HepG2 (cell line): Measurements from ENCODE around the gene ACVR1B. TPM values are rescaled to one million over a fixed set of nuclear protein-coding genes. Genes with fewer than 3 reads are reported as not detected.

Experiments used
- ARID2 ChIP-seq: sonication (generic); formaldehyde crosslinking; IDR thresholded peaks from 2 replicates; pipeline ENCODE4 v1.8.1; 2022; ENCODE audit warnings: mild to moderate bottlenecking, missing genetic modification reagents, borderline replicate concordance
- ARNTL ChIP-seq: sonication (generic); formaldehyde crosslinking; IDR thresholded peaks from 2 replicates; pipeline ENCODE4 v1.4.0; 2020; ENCODE audit warnings: mild to moderate bottlenecking, missing genetic modification reagents
- CCAR2 ChIP-seq: fragments of 200-400 bp; formaldehyde crosslinking; optimal IDR thresholded peaks from 2 replicates; pipeline ENCODE3; 2018; ENCODE audit warnings: low read depth, mild to moderate bottlenecking, low read length, moderate library complexity
- CHD2 ChIP-seq: IDR thresholded peaks from 2 replicates; pipeline ENCODE4 v1.6.1; 2011; ENCODE audit warnings: low read depth, low read length, improper control_type of control experiment
- DNMT3B ChIP-seq: conservative IDR thresholded peaks from 2 replicates; pipeline ENCODE4 v1.6.1; 2016; ENCODE audit warnings: missing biosample characterization, control low read depth
- MAF1 ChIP-seq: sonication (generic); formaldehyde crosslinking; IDR thresholded peaks from 2 replicates; pipeline ENCODE4 v1.5.0; 2020; ENCODE audit warnings: missing genetic modification reagents, borderline replicate concordance
- MED13 ChIP-seq: sonication (generic); formaldehyde crosslinking; IDR thresholded peaks from 2 replicates; pipeline ENCODE4 v1.5.0; 2020; ENCODE audit warnings: missing genetic modification reagents
- MXI1 ChIP-seq: IDR thresholded peaks from 3 replicates; pipeline ENCODE4 v1.6.1; 2012; ENCODE audit warnings: low read depth, low read length, inconsistent platforms, borderline replicate concordance
- NR1H2 ChIP-seq: sonication (generic); formaldehyde crosslinking; IDR thresholded peaks from 2 replicates; pipeline ENCODE4 v1.8.1; 2022; ENCODE audit warnings: low read depth, missing genetic modification reagents, borderline replicate concordance
- SAFB2 ChIP-seq: sonication (generic); formaldehyde crosslinking; IDR thresholded peaks from 2 replicates; pipeline ENCODE4 v1.5.1; 2020; ENCODE audit warnings: missing genetic modification reagents, low read depth, mild to moderate bottlenecking, borderline replicate concordance
- SALL2 ChIP-seq: sonication (generic); formaldehyde crosslinking; IDR thresholded peaks from 2 replicates; pipeline ENCODE4 v1.8.1; 2023; ENCODE audit warnings: mild to moderate bottlenecking, missing genetic modification reagents, inconsistent platforms
- SETDB1 ChIP-seq: sonication (generic); formaldehyde crosslinking; IDR thresholded peaks from 2 replicates; pipeline ENCODE4 v1.5.1; 2020; ENCODE audit warnings: missing genetic modification reagents, mild to moderate bottlenecking, borderline replicate concordance
- SMAD3 ChIP-seq: sonication (generic); formaldehyde crosslinking; IDR thresholded peaks from 2 replicates; pipeline ENCODE4 v1.4.0; 2020; ENCODE audit warnings: missing genetic modification reagents
- ZBTB42 ChIP-seq: sonication (generic); formaldehyde crosslinking; IDR thresholded peaks from 2 replicates; pipeline ENCODE4 v1.5.0; 2020; ENCODE audit warnings: mild to moderate bottlenecking, missing genetic modification reagents
- ZMYM3 ChIP-seq: sonication (generic); formaldehyde crosslinking; IDR thresholded peaks from 2 replicates; pipeline ENCODE4 v1.5.1; 2020; ENCODE audit warnings: mild to moderate bottlenecking, missing genetic modification reagents
- ZNF274 ChIP-seq: sonication (generic); formaldehyde crosslinking; IDR thresholded peaks from 2 replicates; pipeline ENCODE4 v1.5.1; 2020; ENCODE audit warnings: mild to moderate bottlenecking, missing genetic modification reagents
- ZNF326 ChIP-seq: sonication (generic); formaldehyde crosslinking; IDR thresholded peaks from 2 replicates; pipeline ENCODE4 v1.4.0; 2020; ENCODE audit warnings: missing genetic modification reagents, borderline replicate concordance
- ZNF607 ChIP-seq: sonication (generic); formaldehyde crosslinking; IDR thresholded peaks from 2 replicates; pipeline ENCODE4 v1.5.1; 2020; ENCODE audit warnings: missing genetic modification reagents, mild to moderate bottlenecking, borderline replicate concordance
- ZNF766 ChIP-seq: sonication (generic); formaldehyde crosslinking; IDR thresholded peaks from 2 replicates; pipeline ENCODE4 v1.5.0; 2020; ENCODE audit warnings: missing genetic modification reagents, borderline replicate concordance
- ZNF776 ChIP-seq: sonication (generic); formaldehyde crosslinking; IDR thresholded peaks from 2 replicates; pipeline ENCODE4 v1.4.0; 2020; ENCODE audit warnings: mild to moderate bottlenecking, missing genetic modification reagents
- ZSCAN30 ChIP-seq: sonication (generic); formaldehyde crosslinking; IDR thresholded peaks from 2 replicates; pipeline ENCODE4 v1.5.0; 2020; ENCODE audit warnings: mild to moderate bottlenecking, missing genetic modification reagents
- polyA plus RNA-seq, 8 experiments: library from polyadenylated mRNA; depleted of rRNA in 3 of 8; stranded (reverse) in 7 of 8; unstranded in 1 of 8; fragments of >200 nt; fragmentation: Illumina TruSeq in 4 of 8; extraction: Trizol in 4 of 8; gene quantifications; 2 replicates each; pipeline versions ENCODE4 v1.2.1 to v1.2.3, GENCODE V29; 2011 to 2016; ENCODE audit warnings: low read depth in 4 of 8, missing spikeins in 1 of 8, mixed read lengths in 1 of 8; ENCODE audit not compliant: insufficient read depth in 1 of 8
- total RNA-seq, 5 experiments: library from RNA; depleted of rRNA; stranded (reverse); fragments of >200 nt; fragmentation: Illumina TruSeq; extraction: Trizol; gene quantifications; 2 replicates each; pipeline ENCODE4 v1.2.3, GENCODE V29; 2016; ENCODE audit warnings: low read depth in 1 of 5
- TF ChIP-seq, protein P1 (sequence below): sonication (generic); formaldehyde crosslinking; IDR thresholded peaks from 2 replicates; pipeline ENCODE4 v1.9.0; 2022; ENCODE audit warnings: missing genetic modification reagents, mild to moderate bottlenecking, borderline replicate concordance
- TF ChIP-seq, protein P2 (sequence below): sonication (generic); formaldehyde crosslinking; conservative IDR thresholded peaks from 2 replicates; pipeline ENCODE4 v1.8.0; 2022; ENCODE audit warnings: low read depth, missing genetic modification reagents
- TF ChIP-seq, protein P3 (sequence below): sonication (generic); formaldehyde crosslinking; conservative IDR thresholded peaks from 2 replicates; pipeline ENCODE4 v1.8.1; 2023; ENCODE audit warnings: missing genetic modification reagents

ACVR1B gene
- total and polyA plus RNA-seq, 2 of the 13 experiments (the other 11 are each of a cell fraction or from before 2014, with no cell fraction given) = 8.9 to 12.1 TPM

DNA sequence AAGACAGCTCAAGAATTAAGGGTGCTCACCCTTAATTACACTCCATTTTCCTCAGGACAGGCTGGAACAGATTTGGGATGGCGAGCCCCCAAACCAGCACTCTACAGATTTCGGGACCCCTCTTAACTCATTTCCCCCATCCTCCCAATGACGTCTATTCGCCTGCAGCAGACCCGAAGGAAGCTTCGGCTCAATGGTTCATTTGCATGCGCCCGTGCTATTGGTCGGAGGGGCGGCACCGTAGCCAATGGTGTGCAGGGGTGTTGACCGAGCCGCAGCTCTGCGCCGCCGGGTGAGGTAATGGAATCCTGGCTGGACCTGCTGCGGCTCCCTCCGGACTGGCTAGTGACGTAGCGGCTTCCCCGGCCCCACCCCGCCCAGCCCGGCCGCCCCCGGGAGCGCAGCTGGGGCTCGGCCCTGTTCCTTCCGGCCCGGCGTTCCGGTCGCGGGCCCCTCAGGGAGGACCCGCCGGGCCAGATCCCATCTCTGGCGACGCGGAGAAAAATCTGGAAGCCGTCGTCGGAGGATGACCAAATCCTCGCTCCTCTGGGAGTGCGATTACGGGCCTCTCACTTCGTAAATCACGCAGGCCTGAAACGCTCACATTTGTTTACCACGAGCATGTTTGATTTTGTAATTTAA is 81.4 kb downstream of the ACVR1B start (continued):
- no peak for TF ChIP-seq CCAR2
- TF ChIP-seq, protein P1, sequence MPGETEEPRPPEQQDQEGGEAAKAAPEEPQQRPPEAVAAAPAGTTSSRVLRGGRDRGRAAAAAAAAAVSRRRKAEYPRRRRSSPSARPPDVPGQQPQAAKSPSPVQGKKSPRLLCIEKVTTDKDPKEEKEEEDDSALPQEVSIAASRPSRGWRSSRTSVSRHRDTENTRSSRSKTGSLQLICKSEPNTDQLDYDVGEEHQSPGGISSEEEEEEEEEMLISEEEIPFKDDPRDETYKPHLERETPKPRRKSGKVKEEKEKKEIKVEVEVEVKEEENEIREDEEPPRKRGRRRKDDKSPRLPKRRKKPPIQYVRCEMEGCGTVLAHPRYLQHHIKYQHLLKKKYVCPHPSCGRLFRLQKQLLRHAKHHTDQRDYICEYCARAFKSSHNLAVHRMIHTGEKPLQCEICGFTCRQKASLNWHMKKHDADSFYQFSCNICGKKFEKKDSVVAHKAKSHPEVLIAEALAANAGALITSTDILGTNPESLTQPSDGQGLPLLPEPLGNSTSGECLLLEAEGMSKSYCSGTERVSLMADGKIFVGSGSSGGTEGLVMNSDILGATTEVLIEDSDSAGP (CRISPR knock-in tag) = peak; percentile 41; the same call in 1 of the 2 replicates
- TF ChIP-seq ZNF274 (CRISPR knock-in tag) = no peak
- no peak for TF ChIP-seq NR1H2
- TF ChIP-seq ZNF776 (CRISPR knock-in tag) = no peak
- no peak for TF ChIP-seq ARID2 (CRISPR knock-in tag)
- TF ChIP-seq ZMYM3 (CRISPR knock-in tag) = no peak
- no peak for TF ChIP-seq ZNF607 (CRISPR knock-in tag)
- no peak for TF ChIP-seq ZNF326
- no peak for TF ChIP-seq CHD2
- no peak for TF ChIP-seq SETDB1 (CRISPR knock-in tag)
- TF ChIP-seq ARNTL = 0 out of 2 replicates have a peak, but pooled peaks have one; percentile 8
- TF ChIP-seq SAFB2 (CRISPR knock-in tag) = no peak
- TF ChIP-seq DNMT3B (CRISPR knock-in tag) = no peak
- TF ChIP-seq ZBTB42 (CRISPR knock-in tag) = 0 out of 2 replicates have a peak, but pooled peaks have one; percentile 55
- no peak for TF ChIP-seq SALL2 (CRISPR knock-in tag)
- 0 out of 2 replicates have a peak, but pooled peaks have one; percentile 41 for TF ChIP-seq ZNF766 (CRISPR knock-in tag)
- TF ChIP-seq, protein P2, sequence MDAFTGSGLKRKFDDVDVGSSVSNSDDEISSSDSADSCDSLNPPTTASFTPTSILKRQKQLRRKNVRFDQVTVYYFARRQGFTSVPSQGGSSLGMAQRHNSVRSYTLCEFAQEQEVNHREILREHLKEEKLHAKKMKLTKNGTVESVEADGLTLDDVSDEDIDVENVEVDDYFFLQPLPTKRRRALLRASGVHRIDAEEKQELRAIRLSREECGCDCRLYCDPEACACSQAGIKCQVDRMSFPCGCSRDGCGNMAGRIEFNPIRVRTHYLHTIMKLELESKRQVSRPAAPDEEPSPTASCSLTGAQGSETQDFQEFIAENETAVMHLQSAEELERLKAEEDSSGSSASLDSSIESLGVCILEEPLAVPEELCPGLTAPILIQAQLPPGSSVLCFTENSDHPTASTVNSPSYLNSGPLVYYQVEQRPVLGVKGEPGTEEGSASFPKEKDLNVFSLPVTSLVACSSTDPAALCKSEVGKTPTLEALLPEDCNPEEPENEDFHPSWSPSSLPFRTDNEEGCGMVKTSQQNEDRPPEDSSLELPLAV (CRISPR knock-in tag) = no peak
- TF ChIP-seq MAF1 = no peak
- TF ChIP-seq MXI1 = peak; percentile 49; the same call in 1 of the 3 replicates
- TF ChIP-seq MED13 (CRISPR knock-in tag) = no peak
- TF ChIP-seq ZSCAN30 (CRISPR knock-in tag) = no peak
- TF ChIP-seq, protein P3, sequence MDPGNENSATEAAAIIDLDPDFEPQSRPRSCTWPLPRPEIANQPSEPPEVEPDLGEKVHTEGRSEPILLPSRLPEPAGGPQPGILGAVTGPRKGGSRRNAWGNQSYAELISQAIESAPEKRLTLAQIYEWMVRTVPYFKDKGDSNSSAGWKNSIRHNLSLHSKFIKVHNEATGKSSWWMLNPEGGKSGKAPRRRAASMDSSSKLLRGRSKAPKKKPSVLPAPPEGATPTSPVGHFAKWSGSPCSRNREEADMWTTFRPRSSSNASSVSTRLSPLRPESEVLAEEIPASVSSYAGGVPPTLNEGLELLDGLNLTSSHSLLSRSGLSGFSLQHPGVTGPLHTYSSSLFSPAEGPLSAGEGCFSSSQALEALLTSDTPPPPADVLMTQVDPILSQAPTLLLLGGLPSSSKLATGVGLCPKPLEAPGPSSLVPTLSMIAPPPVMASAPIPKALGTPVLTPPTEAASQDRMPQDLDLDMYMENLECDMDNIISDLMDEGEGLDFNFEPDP (CRISPR knock-in tag) = no peak
- TF ChIP-seq SMAD3 = no peak
